GM18861 (cell line): Measurements from ENCODE around the gene MIB2.
"Not testable (repeated sequence)": the region's sequence is repeated elsewhere in the genome, so short reads cannot be mapped to it uniquely, and the experiment has no call there.

ENCODE experiments used
- ATAC-seq: cut with Tn5 transposase; IDR thresholded peaks from one replicate; pipeline ENCODE4 v1.9.1; 2021; ENCODE audit not compliant: unreplicated experiment

The MIB2 gene

GRCh38 chr1:1615256-1616044 is at the start of gene MIB2:
MIB2 (plus strand) TSS chr1:1615500; CDS start chr1:1623453, 7,953 bp downstream.
- peak; percentile 77 for ATAC-seq

GRCh38 chr1:1567152-1567875 is 48.0 kb upstream of the MIB2 start:
- ATAC-seq, result no peak

GRCh38 chr1:1567891-1568291 is 47.4 kb upstream of the MIB2 start:
- ATAC-seq, result no peak

- no peak for ATAC-seq
Observed at GRCh38 chr1:1569341-1569740, 46.0 kb upstream of the MIB2 start.

GRCh38 chr1:1573843-1574720 is 41.2 kb upstream of the MIB2 start:
- peak; percentile 53 for ATAC-seq

GRCh38 chr1:1574721-1575537 is 40.4 kb upstream of the MIB2 start, which contains the start of gene SSU72:
SSU72 (minus strand) TSS chr1:1574863; CDS start chr1:1574557, 306 bp downstream.
- peak; percentile 71 for ATAC-seq

- no peak for ATAC-seq
Observed at GRCh38 chr1:1577367-1578011, 37.8 kb upstream of the MIB2 start.

- ATAC-seq, result no peak
Observed at GRCh38 chr1:1578371-1578940, 36.8 kb upstream of the MIB2 start.

- ATAC-seq, result no peak
Observed at GRCh38 chr1:1582585-1583346, 32.5 kb upstream of the MIB2 start.

- no peak for ATAC-seq
Observed at GRCh38 chr1:1583347-1584010, 31.8 kb upstream of the MIB2 start.

- no peak for ATAC-seq
Observed at GRCh38 chr1:1591452-1591851, 23.8 kb upstream of the MIB2 start.

GRCh38 chr1:1593834-1594601 is 21.3 kb upstream of the MIB2 start:
- no peak for ATAC-seq

- ATAC-seq, result no peak
Observed at GRCh38 chr1:1594602-1595260, 20.6 kb upstream of the MIB2 start.

- not testable (repeated sequence) for ATAC-seq
Observed at GRCh38 chr1:1595341-1595740, 20.0 kb upstream of the MIB2 start.

GRCh38 chr1:1596493-1597274 is 18.6 kb upstream of the MIB2 start:
- no peak for ATAC-seq

GRCh38 chr1:1597275-1597930 is 17.9 kb upstream of the MIB2 start:
- no peak for ATAC-seq
